Measurements from ENCODE around the gene ANAPC2. TPM values are rescaled to one million over a fixed set of nuclear protein-coding genes. Genes with fewer than 3 reads are reported as not detected.

ANAPC2 gene
- total and polyA plus RNA-seq, 2 of the 4 experiments (the other 2 are of a cell fraction) = 9.3 to 29.5 TPM

DNA sequence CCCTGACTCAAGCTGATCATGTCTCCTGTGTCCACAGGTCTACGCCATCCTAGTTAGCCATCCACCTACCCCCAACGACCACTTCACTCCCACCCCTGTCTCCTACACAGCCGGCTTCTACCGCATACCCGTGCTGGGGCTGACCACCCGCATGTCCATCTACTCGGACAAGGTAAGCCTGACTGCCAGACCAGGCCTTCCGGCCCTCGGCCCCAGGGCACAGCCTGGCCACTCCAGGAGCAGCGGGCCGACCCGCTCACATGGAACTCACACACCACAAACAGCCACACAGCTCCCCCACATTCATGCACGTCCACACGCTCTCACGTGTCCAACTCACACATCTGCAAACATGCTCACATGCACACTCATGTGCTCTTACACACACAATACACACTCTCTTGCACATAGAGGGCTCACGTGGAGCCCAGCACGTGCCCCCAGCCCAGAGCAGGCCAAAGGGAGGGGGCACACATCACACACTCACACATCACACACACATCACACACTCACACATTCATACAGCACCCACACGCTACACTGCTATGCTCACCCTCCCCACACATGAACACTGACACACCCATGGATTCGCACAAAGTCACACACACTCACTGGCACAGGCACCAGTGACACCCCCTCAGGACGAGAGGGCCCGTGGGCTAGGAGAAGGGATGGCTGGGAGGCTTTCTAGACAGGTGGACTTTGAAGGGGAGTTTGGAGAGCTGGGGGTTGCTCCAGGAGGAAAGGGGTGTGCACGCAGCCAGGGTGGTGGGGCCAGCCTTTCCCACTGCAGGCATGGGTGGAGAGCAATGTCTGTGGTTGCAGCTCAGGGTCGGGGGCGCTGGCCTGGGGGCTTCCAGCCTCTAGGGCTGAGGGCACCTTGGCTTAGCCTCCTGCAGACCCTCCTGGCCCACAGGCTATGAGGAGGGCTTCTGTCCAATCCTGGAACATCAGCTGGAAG, 46.1 kb downstream of the ANAPC2 start:
- Histone ChIP-seq H3K27me3 (ENCODE audit: control insufficient read depth, insufficient read depth, low read length) (peaks cover 56% of the 10 kb centered on the region), H3K9me3 (ENCODE audit: control insufficient read depth, insufficient read depth, low read length) (no peaks in the 10 kb centered on the region), H3K4me2 (ENCODE audit: low read depth, low read length) (no peak overlapping the region), H3K14ac (replicated peaks; ENCODE audit: low read depth, low read length) (no peak overlapping the region), H3K9ac (ENCODE audit: low read depth, low read length) (no peak overlapping the region), H3K23ac (ENCODE audit: low read depth, low read length) (no peak overlapping the region), H3K4me1 (ENCODE audit: control insufficient read depth, insufficient read depth, low read length) (no peaks in the 10 kb centered on the region; the same call in 1 of the 2 replicates), H3K27ac (ENCODE audit: insufficient read depth, low read length) (no peak overlapping the region), H2BK20ac (ENCODE audit: low read depth, low read length) (no peak overlapping the region), H3K18ac (ENCODE audit: low read depth, low read length) (no peak overlapping the region), H2AK5ac (ENCODE audit: low read depth, low read length) (no peak overlapping the region), H3K4ac (ENCODE audit: low read depth, low read length) (no peak overlapping the region), H4K91ac (ENCODE audit: insufficient read depth, low read depth, low read length) (no peak overlapping the region), H4K8ac (ENCODE audit: low read depth in 2 of 2, low read length in 2 of 2) (no peak overlapping the region), H3K4me3 (ENCODE audit: insufficient read depth, low read depth, low read length) (no peak overlapping the region), H2BK120ac (ENCODE audit: low read depth, low read length) (no peak overlapping the region), H3K9me1 (ENCODE audit: insufficient read depth, low read length) (peaks cover 6% of the 10 kb centered on the region; the same call in 1 of the 2 replicates), H3K36me3 (ENCODE audit: control insufficient read depth, insufficient read depth, low read length) (no peaks in the 10 kb centered on the region), H3K56ac (ENCODE audit: extremely low read depth, insufficient read depth, low read length) (no peak overlapping the region), H2AK9ac (replicated peaks; ENCODE audit: low read depth, low read length, poor library complexity) (no peak overlapping the region), H3K79me1 (ENCODE audit: low read depth in 1 of 2, low read length in 2 of 2) (no peaks in the 10 kb centered on the region), H2BK15ac (ENCODE audit: low read depth, low read length) (no peak overlapping the region), H4K5ac (ENCODE audit: low read depth, low read length) (no peak overlapping the region), H2BK5ac (ENCODE audit: low read depth, low read length, poor library complexity, severe bottlenecking) (no peak overlapping the region), H2AFZ (replicated peaks; ENCODE audit: low read length, poor library complexity) (no peak overlapping the region), H4K20me1 (ENCODE audit: insufficient read depth, low read length) (no peaks in the 10 kb centered on the region; the same call in 1 of the 2 replicates)
- dilution Hi-C loops (cut with HindIII; ENCODE audit: low sequenced_read_pairs, unreplicated experiment) (no loop called here), intact Hi-C loops (cut with micrococcal nuclease) (no loop called here), in situ Hi-C loops (cut with MboI; ENCODE audit: low sequenced_read_pairs) (no loop called here)
- ATAC-seq (ENCODE audit: low read depth) (no peak), DNase-seq (no peak)
- TF ChIP-seq MAFK (IDR thresholded peaks at IDR 0.05; ENCODE audit: low read depth, low read length) = no peak
- no peak for TF ChIP-seq CHD1 (IDR thresholded peaks at IDR 0.05; ENCODE audit: low read depth, low read length)
- no peak for TF ChIP-seq BHLHE40 (IDR thresholded peaks at IDR 0.05; ENCODE audit: low read depth, low read length)
- no peak for TF ChIP-seq RAD21 (IDR thresholded peaks at IDR 0.05; ENCODE audit: low read length)
- no peak for TF ChIP-seq SMC3 (IDR thresholded peaks at IDR 0.05; ENCODE audit: low read depth, low read length)
- TF ChIP-seq RFX5 (IDR thresholded peaks at IDR 0.05; ENCODE audit: low read depth, low read length) = no peak
- TF ChIP-seq MXI1 (IDR thresholded peaks at IDR 0.05; ENCODE audit: borderline replicate concordance, low read depth, low read length) = no peak
- POLR2A ChIA-PET (ENCODE audit: unreplicated experiment) = no interaction called here
- BruUV-seq (replicated peaks) = no TSS peak
- WGBS, 2 experiments (ENCODE audit: extremely low coverage in 2 of 2, insufficient read length in 1 of 2) = 63% methylated on average over 17 of the region's 24 CpGs; no CpG with 5 or more reads in 1 of the 2 experiments
- CTCF ChIA-PET = no interaction called here
